ENCODE data around the gene SEMA5B.

DNA sequence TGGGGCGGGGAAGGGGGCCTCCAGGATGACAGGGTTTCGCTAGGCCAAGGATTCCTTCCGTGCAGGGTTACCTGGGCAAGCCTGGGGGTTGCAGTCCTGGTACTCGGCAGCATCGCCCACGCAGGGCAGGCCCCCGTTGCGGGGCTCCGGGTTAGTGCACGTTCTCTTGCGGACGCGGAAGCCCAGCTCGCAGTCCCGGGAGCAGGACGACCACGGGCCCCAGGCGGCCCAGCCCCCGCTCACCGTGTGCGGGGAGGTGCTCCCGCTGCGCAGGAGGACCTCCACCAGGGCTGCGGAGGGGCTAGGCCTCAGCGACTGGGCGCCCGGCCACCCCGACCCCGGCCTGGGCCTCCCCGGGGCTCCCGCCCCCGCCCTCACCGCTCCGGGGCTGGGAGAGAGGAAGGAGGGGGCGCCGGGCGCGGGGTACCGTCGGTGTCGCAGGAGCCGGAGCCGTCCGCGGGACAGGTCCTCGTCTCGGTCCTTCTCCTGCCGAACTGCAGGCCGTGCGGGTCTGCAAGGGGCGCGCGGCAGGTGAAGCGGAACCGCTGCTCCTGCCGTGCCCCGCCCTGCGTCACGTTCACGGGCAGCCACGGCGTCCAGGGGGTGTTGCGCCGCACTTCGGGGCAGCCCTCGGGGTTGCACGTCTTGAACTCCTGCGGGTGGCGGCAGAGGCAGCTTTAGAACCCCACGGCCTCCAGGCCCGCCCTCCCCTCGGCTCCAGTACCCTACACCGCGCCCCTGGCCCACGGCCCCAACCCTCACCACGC, 114.6 kb downstream of the SEMA5B start:
- TF ChIP-seq POLR2A (IDR thresholded peaks at IDR 0.05), result no peak
- TF ChIP-seq, protein P1, sequence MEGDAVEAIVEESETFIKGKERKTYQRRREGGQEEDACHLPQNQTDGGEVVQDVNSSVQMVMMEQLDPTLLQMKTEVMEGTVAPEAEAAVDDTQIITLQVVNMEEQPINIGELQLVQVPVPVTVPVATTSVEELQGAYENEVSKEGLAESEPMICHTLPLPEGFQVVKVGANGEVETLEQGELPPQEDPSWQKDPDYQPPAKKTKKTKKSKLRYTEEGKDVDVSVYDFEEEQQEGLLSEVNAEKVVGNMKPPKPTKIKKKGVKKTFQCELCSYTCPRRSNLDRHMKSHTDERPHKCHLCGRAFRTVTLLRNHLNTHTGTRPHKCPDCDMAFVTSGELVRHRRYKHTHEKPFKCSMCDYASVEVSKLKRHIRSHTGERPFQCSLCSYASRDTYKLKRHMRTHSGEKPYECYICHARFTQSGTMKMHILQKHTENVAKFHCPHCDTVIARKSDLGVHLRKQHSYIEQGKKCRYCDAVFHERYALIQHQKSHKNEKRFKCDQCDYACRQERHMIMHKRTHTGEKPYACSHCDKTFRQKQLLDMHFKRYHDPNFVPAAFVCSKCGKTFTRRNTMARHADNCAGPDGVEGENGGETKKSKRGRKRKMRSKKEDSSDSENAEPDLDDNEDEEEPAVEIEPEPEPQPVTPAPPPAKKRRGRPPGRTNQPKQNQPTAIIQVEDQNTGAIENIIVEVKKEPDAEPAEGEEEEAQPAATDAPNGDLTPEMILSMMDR (IDR thresholded peaks at IDR 0.05), result no peak

Measured in uterus (tissue), 2 donors.